ENCODE data around the gene AGAP1. TPM values are rescaled to one million over a fixed set of nuclear protein-coding genes. Genes with fewer than 3 reads are reported as not detected.

Gene AGAP1
- total and polyA plus RNA-seq, 4 donors = 2.0 to 8.5 (median 5.4) TPM

DNA sequence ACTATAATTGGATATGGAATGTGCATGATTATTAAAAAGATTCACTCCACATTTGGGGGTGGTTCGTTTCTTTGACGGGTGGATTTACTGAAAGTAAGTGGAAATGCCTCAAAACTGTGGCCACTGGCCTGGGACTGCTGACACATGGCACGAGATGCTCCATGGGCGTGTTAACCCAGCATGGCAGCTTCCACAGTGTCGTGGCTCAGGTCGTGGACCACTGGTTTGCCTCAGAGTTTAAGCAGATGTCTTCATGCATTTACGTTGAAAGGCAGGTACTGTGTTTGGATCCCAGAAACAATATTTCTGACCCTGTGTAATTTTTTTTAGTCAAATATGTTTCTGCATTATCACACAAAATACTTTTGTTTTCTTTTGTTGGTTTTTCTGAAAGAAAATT, 432.4 kb downstream of the AGAP1 start (continued):
- TF ChIP-seq RAD21 (IDR thresholded peaks at IDR 0.05) = no peak
- TF ChIP-seq, protein P1, sequence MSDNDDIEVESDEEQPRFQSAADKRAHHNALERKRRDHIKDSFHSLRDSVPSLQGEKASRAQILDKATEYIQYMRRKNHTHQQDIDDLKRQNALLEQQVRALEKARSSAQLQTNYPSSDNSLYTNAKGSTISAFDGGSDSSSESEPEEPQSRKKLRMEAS (IDR thresholded peaks at IDR 0.05) = no peak

DNA sequence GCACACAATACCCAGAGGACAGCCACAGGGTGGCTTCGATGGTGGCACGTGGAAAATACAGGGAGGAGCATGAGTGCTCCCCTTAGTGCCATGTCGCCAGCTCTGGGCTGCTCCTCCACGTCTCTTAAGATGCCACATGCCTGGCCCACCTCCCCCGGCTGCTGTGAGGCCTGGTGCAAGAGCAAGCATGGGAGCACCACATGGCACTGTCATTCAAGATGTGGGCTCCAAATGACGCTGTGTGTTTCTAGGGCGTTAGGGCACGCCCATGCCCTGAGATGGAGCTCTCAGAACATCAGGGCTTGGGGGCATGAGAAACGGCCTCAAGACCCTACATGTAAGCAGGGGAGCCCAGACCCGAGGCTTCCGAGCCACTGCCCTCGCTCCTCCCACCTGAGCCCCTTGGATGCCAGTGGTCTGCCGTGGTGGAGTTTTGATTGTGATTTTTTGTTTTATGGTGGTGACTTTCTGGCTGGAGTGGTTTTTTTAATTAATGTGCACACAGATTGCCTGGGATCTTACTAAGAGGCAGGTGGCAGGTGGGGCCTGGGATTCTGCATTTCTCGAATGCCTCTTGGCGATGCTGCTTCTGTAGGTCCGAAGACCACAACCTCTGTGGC, 435.0 kb downstream of the AGAP1 start:
- H3K9me3 ChIP-seq (ENCODE audit: control insufficient read depth in 4 of 4, low read length in 3 of 4) = no peaks in the 10 kb centered on the region
- TF ChIP-seq, protein P1 (IDR thresholded peaks at IDR 0.05) = no peak

DNA sequence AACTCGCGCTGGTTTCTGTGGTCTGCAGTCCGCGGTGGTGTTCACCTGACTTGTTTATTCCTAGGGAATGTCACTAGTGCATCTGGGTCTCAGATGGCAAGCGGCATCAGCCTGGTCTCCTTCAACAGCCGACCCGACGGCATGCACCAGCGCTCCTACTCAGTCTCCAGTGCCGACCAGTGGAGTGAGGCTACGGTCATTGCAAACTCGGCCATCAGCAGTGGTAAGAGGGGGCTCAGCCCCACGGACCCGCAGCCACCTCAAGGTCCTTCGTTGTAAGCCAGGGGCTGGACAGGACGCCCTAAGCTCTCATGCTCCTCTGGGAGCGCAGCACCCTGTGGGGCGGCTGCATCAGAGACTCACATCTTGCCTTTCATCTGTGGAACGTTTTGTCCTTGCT, 436.9 kb downstream of the AGAP1 start:
- TF ChIP-seq FOXA1 (IDR thresholded peaks at IDR 0.05) (no peak), TAF1 (conservative IDR thresholded peaks at IDR 0.05) (no peak), SP1 (IDR thresholded peaks at IDR 0.05) (no peak), RXRA (IDR thresholded peaks at IDR 0.05) (no peak), RAD21 (IDR thresholded peaks at IDR 0.05) (no peak), GABPA (IDR thresholded peaks at IDR 0.05 in 1 of 2, conservative IDR thresholded peaks at IDR 0.05 in 1 of 2) (no peak), EGR1 (IDR thresholded peaks at IDR 0.05; ENCODE audit: low read depth in 2 of 2) (no peak), JUND (IDR thresholded peaks at IDR 0.05) (no peak)
- TF ChIP-seq, protein P1 (IDR thresholded peaks at IDR 0.05) = no peak
- TF ChIP-seq, protein P2, sequence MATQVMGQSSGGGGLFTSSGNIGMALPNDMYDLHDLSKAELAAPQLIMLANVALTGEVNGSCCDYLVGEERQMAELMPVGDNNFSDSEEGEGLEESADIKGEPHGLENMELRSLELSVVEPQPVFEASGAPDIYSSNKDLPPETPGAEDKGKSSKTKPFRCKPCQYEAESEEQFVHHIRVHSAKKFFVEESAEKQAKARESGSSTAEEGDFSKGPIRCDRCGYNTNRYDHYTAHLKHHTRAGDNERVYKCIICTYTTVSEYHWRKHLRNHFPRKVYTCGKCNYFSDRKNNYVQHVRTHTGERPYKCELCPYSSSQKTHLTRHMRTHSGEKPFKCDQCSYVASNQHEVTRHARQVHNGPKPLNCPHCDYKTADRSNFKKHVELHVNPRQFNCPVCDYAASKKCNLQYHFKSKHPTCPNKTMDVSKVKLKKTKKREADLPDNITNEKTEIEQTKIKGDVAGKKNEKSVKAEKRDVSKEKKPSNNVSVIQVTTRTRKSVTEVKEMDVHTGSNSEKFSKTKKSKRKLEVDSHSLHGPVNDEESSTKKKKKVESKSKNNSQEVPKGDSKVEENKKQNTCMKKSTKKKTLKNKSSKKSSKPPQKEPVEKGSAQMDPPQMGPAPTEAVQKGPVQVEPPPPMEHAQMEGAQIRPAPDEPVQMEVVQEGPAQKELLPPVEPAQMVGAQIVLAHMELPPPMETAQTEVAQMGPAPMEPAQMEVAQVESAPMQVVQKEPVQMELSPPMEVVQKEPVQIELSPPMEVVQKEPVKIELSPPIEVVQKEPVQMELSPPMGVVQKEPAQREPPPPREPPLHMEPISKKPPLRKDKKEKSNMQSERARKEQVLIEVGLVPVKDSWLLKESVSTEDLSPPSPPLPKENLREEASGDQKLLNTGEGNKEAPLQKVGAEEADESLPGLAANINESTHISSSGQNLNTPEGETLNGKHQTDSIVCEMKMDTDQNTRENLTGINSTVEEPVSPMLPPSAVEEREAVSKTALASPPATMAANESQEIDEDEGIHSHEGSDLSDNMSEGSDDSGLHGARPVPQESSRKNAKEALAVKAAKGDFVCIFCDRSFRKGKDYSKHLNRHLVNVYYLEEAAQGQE (IDR thresholded peaks at IDR 0.05) = no peak
- TF ChIP-seq, protein P3, sequence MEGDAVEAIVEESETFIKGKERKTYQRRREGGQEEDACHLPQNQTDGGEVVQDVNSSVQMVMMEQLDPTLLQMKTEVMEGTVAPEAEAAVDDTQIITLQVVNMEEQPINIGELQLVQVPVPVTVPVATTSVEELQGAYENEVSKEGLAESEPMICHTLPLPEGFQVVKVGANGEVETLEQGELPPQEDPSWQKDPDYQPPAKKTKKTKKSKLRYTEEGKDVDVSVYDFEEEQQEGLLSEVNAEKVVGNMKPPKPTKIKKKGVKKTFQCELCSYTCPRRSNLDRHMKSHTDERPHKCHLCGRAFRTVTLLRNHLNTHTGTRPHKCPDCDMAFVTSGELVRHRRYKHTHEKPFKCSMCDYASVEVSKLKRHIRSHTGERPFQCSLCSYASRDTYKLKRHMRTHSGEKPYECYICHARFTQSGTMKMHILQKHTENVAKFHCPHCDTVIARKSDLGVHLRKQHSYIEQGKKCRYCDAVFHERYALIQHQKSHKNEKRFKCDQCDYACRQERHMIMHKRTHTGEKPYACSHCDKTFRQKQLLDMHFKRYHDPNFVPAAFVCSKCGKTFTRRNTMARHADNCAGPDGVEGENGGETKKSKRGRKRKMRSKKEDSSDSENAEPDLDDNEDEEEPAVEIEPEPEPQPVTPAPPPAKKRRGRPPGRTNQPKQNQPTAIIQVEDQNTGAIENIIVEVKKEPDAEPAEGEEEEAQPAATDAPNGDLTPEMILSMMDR (IDR thresholded peaks at IDR 0.05; ENCODE audit: low read depth, low read length, missing input control) = no peak
- TF ChIP-seq, protein P4, sequence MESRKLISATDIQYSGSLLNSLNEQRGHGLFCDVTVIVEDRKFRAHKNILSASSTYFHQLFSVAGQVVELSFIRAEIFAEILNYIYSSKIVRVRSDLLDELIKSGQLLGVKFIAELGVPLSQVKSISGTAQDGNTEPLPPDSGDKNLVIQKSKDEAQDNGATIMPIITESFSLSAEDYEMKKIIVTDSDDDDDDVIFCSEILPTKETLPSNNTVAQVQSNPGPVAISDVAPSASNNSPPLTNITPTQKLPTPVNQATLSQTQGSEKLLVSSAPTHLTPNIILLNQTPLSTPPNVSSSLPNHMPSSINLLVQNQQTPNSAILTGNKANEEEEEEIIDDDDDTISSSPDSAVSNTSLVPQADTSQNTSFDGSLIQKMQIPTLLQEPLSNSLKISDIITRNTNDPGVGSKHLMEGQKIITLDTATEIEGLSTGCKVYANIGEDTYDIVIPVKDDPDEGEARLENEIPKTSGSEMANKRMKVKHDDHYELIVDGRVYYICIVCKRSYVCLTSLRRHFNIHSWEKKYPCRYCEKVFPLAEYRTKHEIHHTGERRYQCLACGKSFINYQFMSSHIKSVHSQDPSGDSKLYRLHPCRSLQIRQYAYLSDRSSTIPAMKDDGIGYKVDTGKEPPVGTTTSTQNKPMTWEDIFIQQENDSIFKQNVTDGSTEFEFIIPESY (IDR thresholded peaks at IDR 0.05) = no peak
- TF ChIP-seq, protein P5, sequence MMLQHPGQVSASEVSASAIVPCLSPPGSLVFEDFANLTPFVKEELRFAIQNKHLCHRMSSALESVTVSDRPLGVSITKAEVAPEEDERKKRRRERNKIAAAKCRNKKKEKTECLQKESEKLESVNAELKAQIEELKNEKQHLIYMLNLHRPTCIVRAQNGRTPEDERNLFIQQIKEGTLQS (IDR thresholded peaks at IDR 0.05) = no peak
- no peak for DNase-seq (ENCODE audit: low spot score)
- Histone ChIP-seq H3K27ac (ENCODE audit: low read depth in 1 of 2, low read length in 2 of 2) (no peak overlapping the region), H3K27me3 (ENCODE audit: control insufficient read depth in 4 of 4, insufficient read depth in 4 of 4, low read length in 3 of 4) (no peaks in the 10 kb centered on the region), H3K4me1 (ENCODE audit: control insufficient read depth in 4 of 4, insufficient read depth in 4 of 4, low read length in 3 of 4) (no peaks in the 10 kb centered on the region), H3K9me3 (ENCODE audit: control insufficient read depth in 4 of 4, low read length in 3 of 4) (no peaks in the 10 kb centered on the region), H3K4me3 (ENCODE audit: low read depth in 1 of 3, low read length in 3 of 3) (no peak overlapping the region), H3K36me3 (ENCODE audit: control insufficient read depth in 4 of 4, insufficient read depth in 3 of 4, low read depth in 1 of 4, low read length in 3 of 4) (peaks cover 0 to 8% (median 3%) of the 10 kb centered on the region in 4 donors), H3K9ac (ENCODE audit: low read depth in 1 of 2, low read length in 2 of 2) (no peak overlapping the region)
- 96% methylated on average over 19 of the region's 19 CpGs for WGBS

More for the DNA sequence above, 435.0 kb downstream of the AGAP1 start:
- H3K4me3 ChIP-seq (ENCODE audit: low read depth in 1 of 3, low read length in 3 of 3) = no peak overlapping the region
- no peaks in the 10 kb centered on the region for H3K4me1 ChIP-seq (ENCODE audit: control insufficient read depth in 4 of 4, insufficient read depth in 4 of 4, low read length in 3 of 4)
- H3K9ac ChIP-seq (ENCODE audit: low read depth in 1 of 2, low read length in 2 of 2) = no peak overlapping the region
- H3K27ac ChIP-seq (ENCODE audit: low read depth in 1 of 2, low read length in 2 of 2) = no peak overlapping the region
- no peak for DNase-seq (ENCODE audit: low spot score)
- peaks cover 0 to 8% (median 2%) of the 10 kb centered on the region in 4 donors for H3K36me3 ChIP-seq (ENCODE audit: control insufficient read depth in 4 of 4, insufficient read depth in 3 of 4, low read depth in 1 of 4, low read length in 3 of 4)
- 97% methylated on average over 16 of the region's 16 CpGs for WGBS
- H3K27me3 ChIP-seq (ENCODE audit: control insufficient read depth in 4 of 4, insufficient read depth in 4 of 4, low read length in 3 of 4) = no peaks in the 10 kb centered on the region

All from liver (tissue), 9 donors.